A172 (cell line): Measurements from ENCODE around the gene EMD. TPM values are rescaled to one million over a fixed set of nuclear protein-coding genes. Genes with fewer than 3 reads are reported as not detected.

ENCODE experiments used
- DNase-seq: peaks from one replicate; pipeline ENCODE4 v3.0.0-alpha.2; 2015; ENCODE audit warnings: low spot score
- total RNA-seq: library from RNA; depleted of rRNA; stranded (reverse); fragments of >200 nt; shearing (Covaris generic); gene quantifications from 2 replicates; pipeline ENCODE4 v1.2.3, GENCODE V29; 2014; rRNA removed

The EMD gene
- total RNA-seq, 1 experiment from 2014 or later: 82.0 TPM

GRCh38 chrX:154419189-154419588, 40.1 kb downstream of the EMD start:
- DNase-seq: no peak

- DNase-seq: no peak
Measured at GRCh38 chrX:154419688-154420401, 40.8 kb downstream of the EMD start.

GRCh38 chrX:154420402-154420756, 41.3 kb downstream of the EMD start:
- no peak for DNase-seq

- no peak for DNase-seq
Measured at GRCh38 chrX:154426916-154427770, 48.0 kb downstream of the EMD start.

- peak; percentile 91 for DNase-seq
Measured at GRCh38 chrX:154428176-154429171, 49.4 kb downstream of the EMD start, which contains the start of gene ATP6AP1. Gene ATP6AP1 (plus strand): TSS chrX:154428677. CDS start chrX:154428693, 16 bp downstream.

GRCh38 chrX:154429711-154430110, 50.6 kb downstream of the EMD start:
- DNase-seq: no peak

- no peak for DNase-seq
Measured at GRCh38 chrX:154430479-154430878, 51.4 kb downstream of the EMD start.

GRCh38 chrX:154430916-154431315, 51.8 kb downstream of the EMD start:
- DNase-seq: no peak

Other genes with a start within 250 kb of the EMD start
- gene OPN1LW, start 235.1 kb upstream of the EMD start, total RNA-seq: not detected in 2 replicates
- not detected in 2 replicates for gene OPN1MW, start 196.7 kb upstream of the EMD start, total RNA-seq
- gene OPN1MW2, start 159.5 kb upstream of the EMD start, total RNA-seq: not detected in 2 replicates
- not detected in 2 replicates for gene OPN1MW3, start 121.7 kb upstream of the EMD start, total RNA-seq
- not detected in 2 replicates for gene TEX28, start 84.2 kb upstream of the EMD start, total RNA-seq
- gene TKTL1, start 83.5 kb upstream of the EMD start, total RNA-seq: not detected in 2 replicates
- 2,064 and 2,561 TPM in 2 replicates for gene FLNA, start 4.7 kb upstream of the EMD start, total RNA-seq
- gene RPL10, start 19.1 kb downstream of the EMD start, total RNA-seq: 2,649 and 4,739 TPM in 2 replicates
- 65.3 and 70.8 TPM in 2 replicates for gene DNASE1L1, start 30.0 kb downstream of the EMD start, total RNA-seq
- 29.8 and 43.7 TPM in 2 replicates for gene TAFAZZIN, start 32.2 kb downstream of the EMD start, total RNA-seq
- gene ATP6AP1, start 49.4 kb downstream of the EMD start, total RNA-seq: 132 and 137 TPM in 2 replicates
- 143 and 229 TPM in 2 replicates for gene GDI1, start 57.9 kb downstream of the EMD start, total RNA-seq
- gene FAM50A, start 64.8 kb downstream of the EMD start, total RNA-seq: 110 and 137 TPM in 2 replicates
- gene PLXNA3, start 79.0 kb downstream of the EMD start, total RNA-seq: 9.7 and 14.3 TPM in 2 replicates
- gene LAGE3, start 100.0 kb downstream of the EMD start, total RNA-seq: 70.5 and 109 TPM in 2 replicates
- gene UBL4A, start 107.3 kb downstream of the EMD start, total RNA-seq: 116 and 139 TPM in 2 replicates
- gene SLC10A3, start 111.3 kb downstream of the EMD start, total RNA-seq: 51.9 and 63.9 TPM in 2 replicates
- 47.1 and 47.5 TPM in 2 replicates for gene FAM3A, start 136.9 kb downstream of the EMD start, total RNA-seq
- 102 and 112 TPM in 2 replicates for gene G6PD, start 167.6 kb downstream of the EMD start, total RNA-seq
- 53.6 and 63.2 TPM in 2 replicates for gene IKBKG, start 168.3 kb downstream of the EMD start, total RNA-seq
- gene CTAG1A, start 205.8 kb downstream of the EMD start, total RNA-seq: not detected in 2 replicates
- not detected in 2 replicates for gene CTAG1B, start 240.0 kb downstream of the EMD start, total RNA-seq